Smooth muscle cell (in vitro differentiated cells): Measurements from ENCODE around the gene NRARP. TPM values are rescaled to one million over a fixed set of nuclear protein-coding genes. Genes with fewer than 3 reads are reported as not detected.

Experiments
- DNase-seq: peaks from one replicate; lab custom pipeline; 2025; ENCODE audit not compliant: unreplicated experiment; lab: John Stamatoyannopoulos, UW
- H2AFZ ChIP-seq: fragments of 200-600 bp; sonication (generic); 2 replicates; pipeline ENCODE4 v1.6.0; 2016; ENCODE audit warnings: antibody characterized with exemption, low read depth, mild to moderate bottlenecking
- H3F3A ChIP-seq: fragments of 200-600 bp; sonication (generic); 2 replicates; pipeline ENCODE4 v1.6.0; 2017; ENCODE audit warnings: antibody characterized with exemption, low read depth
- H3K27ac ChIP-seq: fragments of 200-600 bp; sonication (generic); 2 replicates; pipeline ENCODE4 v1.5.1; 2016; ENCODE audit warnings: low read depth, mild to moderate bottlenecking
- H3K27me3 ChIP-seq: fragments of 200-600 bp; sonication (generic); 2 replicates; pipeline ENCODE4 v1.6.1; 2016; ENCODE audit warnings: low read depth, mild to moderate bottlenecking
- H3K36me3 ChIP-seq: fragments of 200-600 bp; sonication (generic); 2 replicates; pipeline ENCODE4 v1.5.1; 2016; ENCODE audit warnings: low read depth
- H3K4me1 ChIP-seq: fragments of 200-600 bp; sonication (generic); 2 replicates; pipeline ENCODE4 v1.5.1; 2016; ENCODE audit warnings: low read depth
- H3K4me2 ChIP-seq: fragments of 200-600 bp; sonication (generic); 2 replicates; pipeline ENCODE4 v1.6.0; 2016; ENCODE audit warnings: mild to moderate bottlenecking
- H3K4me3 ChIP-seq: fragments of 200-600 bp; sonication (generic); 2 replicates; pipeline ENCODE4 v1.5.1; 2016; ENCODE audit warnings: mild to moderate bottlenecking
- H3K79me2 ChIP-seq: fragments of 200-600 bp; sonication (generic); 2 replicates; pipeline ENCODE4 v1.6.0; 2016; ENCODE audit warnings: low read depth, mild to moderate bottlenecking
- H3K9ac ChIP-seq: fragments of 200-600 bp; sonication (generic); 2 replicates; pipeline ENCODE4 v1.6.0; 2016; ENCODE audit warnings: low read depth
- H3K9me3 ChIP-seq: fragments of 200-600 bp; sonication (generic); replicated peaks from 2 replicates; pipeline ENCODE4 v1.5.1; 2016; ENCODE audit warnings: low read depth
- H4K20me1 ChIP-seq: fragments of 200-600 bp; sonication (generic); 2 replicates; pipeline ENCODE4 v1.6.0; 2016; ENCODE audit warnings: low read depth
- CTCF ChIP-seq: fragments of 200-600 bp; sonication (generic); IDR thresholded peaks from 2 replicates; pipeline ENCODE4 v1.5.1; 2017; ENCODE audit warnings: borderline replicate concordance, mild to moderate bottlenecking, antibody characterized with exemption; ENCODE audit not compliant: insufficient read depth, poor library complexity, severe bottlenecking
- WGBS: methylation state at CpG from one replicate; pipeline ENCODE4 v1.1.7; 2016; ENCODE audit warnings: low lambda C conversion rate; 5-methylcytosine and 5-hydroxymethylcytosine counted together
- polyA plus RNA-seq: library from polyadenylated mRNA; unstranded; fragments of >200 nt; fragmentation: Nextera tagmentation; extraction: Ambion mirVana; gene quantifications from 2 replicates; pipeline ENCODE4 v1.2.1, GENCODE V29; 2016
- total RNA-seq: library from RNA; depleted of rRNA; stranded (reverse); fragments of >200 nt; gene quantifications from 2 replicates; pipeline ENCODE4 v1.2.3, GENCODE V29; 2014

NRARP gene
- total and polyA plus RNA-seq, 2 experiments from 2014 or later = 3.0 to 3.7 TPM

GRCh38 chr9:137326445-137327065, 24.5 kb upstream of the NRARP start:
- Histone ChIP-seq H2AFZ (no peak overlapping the region), H3K9me3 (no peaks in the 10 kb centered on the region), H3F3A (no peaks in the 10 kb centered on the region), H3K4me1 (no peaks in the 10 kb centered on the region), H3K79me2 (no peaks in the 10 kb centered on the region), H3K27me3 (no peaks in the 10 kb centered on the region), H3K4me3 (no peak overlapping the region), H3K36me3 (no peaks in the 10 kb centered on the region), H4K20me1 (no peaks in the 10 kb centered on the region), H3K9ac (no peak overlapping the region), H3K27ac (no peak overlapping the region), H3K4me2 (no peak overlapping the region)
- DNase-seq = no peak
- no peak for TF ChIP-seq CTCF
- WGBS = 94% methylated on average over 19 of the region's 19 CpGs

- Histone ChIP-seq H3K27me3 (no peaks in the 10 kb centered on the region), H3K4me1 (no peaks in the 10 kb centered on the region), H2AFZ (no peak overlapping the region), H3F3A (no peaks in the 10 kb centered on the region), H3K9me3 (no peaks in the 10 kb centered on the region), H3K4me2 (no peak overlapping the region), H3K79me2 (no peaks in the 10 kb centered on the region), H3K4me3 (no peak overlapping the region), H3K36me3 (no peaks in the 10 kb centered on the region), H3K9ac (no peak overlapping the region), H4K20me1 (no peaks in the 10 kb centered on the region), H3K27ac (no peak overlapping the region)
- TF ChIP-seq CTCF = no peak
- no peak for DNase-seq
- 92% methylated on average over 12 of the region's 12 CpGs for WGBS
Measured at GRCh38 chr9:137325799-137326198, 23.7 kb upstream of the NRARP start.

GRCh38 chr9:137325124-137325523, 23.1 kb upstream of the NRARP start:
- no peak for DNase-seq
- Histone ChIP-seq H3K79me2 (no peaks in the 10 kb centered on the region), H2AFZ (no peak overlapping the region), H3K27ac (no peak overlapping the region), H3K4me3 (no peak overlapping the region), H3K36me3 (no peaks in the 10 kb centered on the region), H3K4me1 (no peaks in the 10 kb centered on the region), H3K4me2 (no peak overlapping the region), H4K20me1 (no peaks in the 10 kb centered on the region), H3K9me3 (no peaks in the 10 kb centered on the region), H3F3A (no peaks in the 10 kb centered on the region), H3K27me3 (no peaks in the 10 kb centered on the region), H3K9ac (no peak overlapping the region)
- WGBS = 97% methylated on average over 10 of the region's 10 CpGs
- TF ChIP-seq CTCF = no peak
